ENCODE measurements around the gene NAAA.
"Not testable (repeated sequence)": the region's sequence is repeated elsewhere in the genome, so short reads cannot be mapped to it uniquely, and the experiment has no call there.

The NAAA gene

GRCh38 chr4:75940692-75941253, at the start of gene NAAA:
NAAA (minus strand) TSS chr4:75941013; CDS start chr4:75940949, 64 bp downstream.
- DNase-seq (ENCODE audit: low read depth, low spot score), result no peak

- DNase-seq (ENCODE audit: low read depth, low spot score), result no peak
Observed at GRCh38 chr4:75989846-75990528, 49.2 kb upstream of the NAAA start.

- no peak for DNase-seq (ENCODE audit: low read depth, low spot score)
Observed at GRCh38 chr4:75985116-75985515, 44.3 kb upstream of the NAAA start.

- DNase-seq (ENCODE audit: low read depth, low spot score), result no peak
Observed at GRCh38 chr4:75980576-75980975, 39.8 kb upstream of the NAAA start.

GRCh38 chr4:75976177-75976576, 35.4 kb upstream of the NAAA start:
- DNase-seq (ENCODE audit: low read depth, low spot score), result no peak

GRCh38 chr4:75973766-75974165, 33.0 kb upstream of the NAAA start:
- DNase-seq (ENCODE audit: low read depth, low spot score), result no peak

- DNase-seq (ENCODE audit: low read depth, low spot score), result no peak
Observed at GRCh38 chr4:75968084-75968483, 27.3 kb upstream of the NAAA start.

GRCh38 chr4:75963558-75963957, 22.7 kb upstream of the NAAA start:
- DNase-seq (ENCODE audit: low read depth, low spot score), result no peak

- not testable (repeated sequence) for DNase-seq (ENCODE audit: low read depth, low spot score)
Observed at GRCh38 chr4:75962072-75962471, 21.3 kb upstream of the NAAA start.

GRCh38 chr4:75958546-75958945, 17.7 kb upstream of the NAAA start:
- DNase-seq (ENCODE audit: low read depth, low spot score), result not testable (repeated sequence)

- not testable (repeated sequence) for DNase-seq (ENCODE audit: low read depth, low spot score)
Observed at GRCh38 chr4:75954811-75955210, 14.0 kb upstream of the NAAA start.

- DNase-seq (ENCODE audit: low read depth, low spot score), result no peak
Observed at GRCh38 chr4:75953509-75953908, 12.7 kb upstream of the NAAA start.

- no peak for DNase-seq (ENCODE audit: low read depth, low spot score)
Observed at GRCh38 chr4:75950213-75950815, 9.5 kb upstream of the NAAA start.

- DNase-seq (ENCODE audit: low read depth, low spot score), result no peak
Observed at GRCh38 chr4:75948822-75949444, 8.1 kb upstream of the NAAA start.

- no peak for DNase-seq (ENCODE audit: low read depth, low spot score)
Observed at GRCh38 chr4:75939890-75940691, 722 bp downstream of the NAAA start.

- DNase-seq (ENCODE audit: low read depth, low spot score), result no peak
Observed at GRCh38 chr4:75935628-75936027, 5.2 kb downstream of the NAAA start.

GRCh38 chr4:75930152-75930551, 10.7 kb downstream of the NAAA start:
- DNase-seq (ENCODE audit: low read depth, low spot score), result no peak

GRCh38 chr4:75924916-75925315, 15.9 kb downstream of the NAAA start:
- DNase-seq (ENCODE audit: low read depth, low spot score), result not testable (repeated sequence)

- no peak for DNase-seq (ENCODE audit: low read depth, low spot score)
Observed at GRCh38 chr4:75924309-75924827, 16.4 kb downstream of the NAAA start.

GRCh38 chr4:75922588-75922987, 18.2 kb downstream of the NAAA start:
- DNase-seq (ENCODE audit: low read depth, low spot score), result no peak

- no peak for DNase-seq (ENCODE audit: low read depth, low spot score)
Observed at GRCh38 chr4:75921910-75922309, 18.9 kb downstream of the NAAA start.

- DNase-seq (ENCODE audit: low read depth, low spot score), result no peak
Observed at GRCh38 chr4:75920327-75920726, 20.5 kb downstream of the NAAA start.

Data from smooth muscle cell of the brain vasculature (primary cell).